Epithelial cell of proximal tubule (primary cell): ENCODE results near the gene TNFRSF13B. TPM values are rescaled to one million over a fixed set of nuclear protein-coding genes. Genes with fewer than 3 reads are reported as not detected.
"Not testable (repeated sequence)": the region's sequence is repeated elsewhere in the genome, so short reads cannot be mapped to it uniquely, and the experiment has no call there.

Source experiments
- DNase-seq: peaks from one replicate; pipeline ENCODE4 v3.0.0-alpha.2; 2011; ENCODE audit warnings: low read depth
- H3K4me3 ChIP-seq: 2 replicates; pipeline ENCODE4 v1.5.1; 2011; ENCODE audit warnings: low read depth, mild to moderate bottlenecking, low read length
- CTCF ChIP-seq: conservative IDR thresholded peaks from 2 replicates; pipeline ENCODE4 v1.5.1; 2012; ENCODE audit warnings: low read depth, mild to moderate bottlenecking, low read length
- total RNA-seq: library from RNA; depleted of rRNA; stranded (reverse); fragments of >200 nt; gene quantifications from 2 replicates; pipeline ENCODE4 v1.2.3, GENCODE V29; 2015

TNFRSF13B gene
- total RNA-seq, 1 donor from 2014 or later: not detected

GRCh38 chr17:16923097-16923903 is 48.6 kb downstream of the TNFRSF13B start:
- H3K4me3 ChIP-seq: no peak overlapping the region
- TF ChIP-seq CTCF: no peak
- DNase-seq: no peak

GRCh38 chr17:16922386-16923096 is 49.4 kb downstream of the TNFRSF13B start:
- DNase-seq: no peak
- no peak overlapping the region for H3K4me3 ChIP-seq
- peak; percentile 46 for TF ChIP-seq CTCF

DNA sequence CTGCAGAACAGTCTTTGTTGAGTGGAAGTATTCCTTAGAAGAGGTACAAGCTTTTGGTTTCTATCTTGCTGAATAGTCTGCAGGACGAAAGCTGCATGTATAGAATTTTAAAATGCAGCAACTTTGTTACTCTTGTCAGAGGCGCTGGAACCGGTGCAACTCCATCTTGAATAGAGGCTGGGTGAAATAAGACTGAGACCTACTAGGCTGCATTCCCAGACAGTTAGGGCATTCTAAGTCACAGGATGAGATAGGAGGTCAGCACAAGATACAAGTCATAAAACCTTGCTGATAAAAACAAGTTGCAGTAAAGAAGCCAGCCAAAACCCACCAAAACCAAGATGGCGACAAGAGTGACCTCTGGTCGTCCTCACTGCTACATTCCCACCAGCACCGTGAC is 50.5 kb downstream of the TNFRSF13B start:
- H3K4me3 ChIP-seq, DNase-seq: not testable (repeated sequence)

- DNase-seq: no peak
Observed at GRCh38 chr17:16920628-16921020, 51.3 kb downstream of the TNFRSF13B start.

DNA sequence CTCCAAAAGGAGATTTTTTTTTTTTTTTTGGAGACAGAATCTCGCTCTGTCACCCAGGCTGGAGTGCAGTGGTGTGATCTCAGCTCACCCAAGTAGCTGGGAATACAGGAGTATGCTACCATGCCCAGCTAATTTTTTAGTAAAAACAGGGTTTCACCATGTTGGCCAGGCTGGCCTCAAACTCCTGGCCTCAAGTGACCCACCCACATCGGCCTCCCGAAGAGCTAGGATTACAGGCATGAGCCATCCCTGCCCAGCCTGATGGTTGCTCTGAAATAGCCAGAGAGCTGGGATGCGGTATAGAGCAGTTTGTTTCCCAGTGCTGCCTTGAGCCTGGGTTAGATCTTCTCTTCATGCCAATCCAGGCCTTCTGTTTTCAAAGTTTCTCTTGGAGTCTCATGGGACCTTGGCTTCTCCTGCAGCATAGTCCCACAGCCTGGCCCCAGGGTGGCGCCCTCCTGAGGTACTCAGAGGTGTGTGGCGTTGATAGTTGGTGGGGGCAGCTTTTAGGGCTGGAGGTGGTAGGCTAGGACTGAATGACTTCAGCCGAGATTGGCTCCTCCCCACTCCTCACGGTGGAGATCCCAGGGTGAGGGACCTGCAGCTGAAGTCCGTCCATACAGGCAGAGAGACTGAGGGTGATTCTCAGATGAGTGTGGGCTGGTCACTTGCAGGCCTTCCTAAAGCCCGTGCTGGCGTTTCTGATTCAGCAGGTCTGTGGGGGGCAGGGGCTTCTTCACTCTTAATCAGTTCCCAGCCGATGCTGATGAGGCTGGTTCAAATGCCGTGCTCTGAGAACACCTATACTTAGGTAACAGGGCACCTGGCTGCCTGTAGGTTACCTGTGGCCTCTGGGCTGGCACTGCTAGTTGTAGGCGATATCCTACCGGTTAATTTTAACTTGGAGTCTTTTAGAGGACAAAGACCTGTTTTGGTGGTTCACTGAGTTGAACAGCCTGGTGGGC is 52.0 kb downstream of the TNFRSF13B start:
- no peak overlapping the region for H3K4me3 ChIP-seq
- TF ChIP-seq CTCF: peak; percentile 15
- DNase-seq: no peak

More at GRCh38 chr17:16920628-16921020, 51.3 kb downstream of the TNFRSF13B start:
- H3K4me3 ChIP-seq: no peak overlapping the region
- TF ChIP-seq CTCF: no peak

DNA sequence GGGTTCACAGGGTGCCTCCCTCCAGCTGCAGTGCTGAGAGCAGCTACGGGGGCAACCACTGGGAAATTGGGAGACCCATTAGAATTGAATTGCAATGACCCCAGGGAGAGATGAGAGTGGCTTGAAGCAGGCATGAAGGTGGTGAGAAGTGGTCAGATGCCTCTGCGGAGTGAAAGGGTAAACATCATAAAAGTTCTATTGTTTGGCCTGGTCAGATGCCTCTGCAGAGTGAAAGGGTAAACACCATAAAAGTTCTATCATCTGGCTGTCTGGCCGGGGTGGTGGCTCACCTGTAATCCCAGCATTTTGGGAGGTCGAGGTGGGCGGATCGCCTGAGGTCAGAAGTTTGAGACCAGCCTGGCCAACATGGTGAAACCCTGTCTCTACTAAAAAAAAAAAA is 53.5 kb downstream of the TNFRSF13B start:
- no peak for TF ChIP-seq CTCF
- DNase-seq: no peak

More for the DNA sequence above, 53.5 kb downstream of the TNFRSF13B start:
- H3K4me3 ChIP-seq: no peak overlapping the region
